GM10248 (cell line): Measurements from ENCODE around the gene PRKD2.

ENCODE experiments used
- CTCF ChIA-PET: fragments of 300-600 bp; sonication (Branson Sonifier 250); formaldehyde crosslinking; extraction: SDS; loops from one replicate; lab custom pipeline; 2021; ENCODE audit warnings: antibody characterized with exemption; lab: Yijun Ruan, JAX
- POLR2A ChIA-PET: fragments of 350-650 bp; sonication (Branson Sonifier 250); formaldehyde crosslinking; extraction: SDS; loops from one replicate; lab custom pipeline; 2020; ENCODE audit warnings: antibody characterized with exemption; lab: Yijun Ruan, JAX
- DNase-seq: peaks from one replicate; pipeline ENCODE4 v3.0.0; 2012; ENCODE audit errors: extremely low spot score
- CTCF ChIP-seq: IDR thresholded peaks from 2 replicates; pipeline ENCODE4 v1.5.1; 2012; ENCODE audit warnings: mild to moderate bottlenecking, low read depth; ENCODE audit errors: extremely low read depth, missing control alignments, control extremely low read depth

PRKD2 gene

GRCh38 chr19:46693760-46694159, 23.2 kb downstream of the PRKD2 start:
- DNase-seq, result no peak
- TF ChIP-seq CTCF, result no peak
- ChIA-PET POLR2A (no interaction called here), CTCF (interaction anchor here (1.4 to 5.6 kb wide), 2 partner anchors 11 to 36 kb away, joined by 7 to 39 read pairs; no protein-coding TSS in a partner anchor)

GRCh38 chr19:46692918-46693722, 23.8 kb downstream of the PRKD2 start:
- ChIA-PET POLR2A (no interaction called here), CTCF (interaction anchor here (1.4 to 5.6 kb wide), 2 partner anchors 11 to 37 kb away, joined by 7 to 39 read pairs; no protein-coding TSS in a partner anchor)
- TF ChIP-seq CTCF, result no peak
- no peak for DNase-seq

- ChIA-PET POLR2A (interaction anchor here (0.6 kb wide), 1 partner anchor 14 kb away, joined by 3 read pairs; no protein-coding TSS in a partner anchor), CTCF (interaction anchor here (1.0 to 2.6 kb wide), 4 partner anchors 11 to 149 kb away, joined by 3 to 13 read pairs (median 3); partner anchors contain the start of gene DACT3)
- TF ChIP-seq CTCF, result no peak
- no peak for DNase-seq
Measured at GRCh38 chr19:46691948-46692347, 25.0 kb downstream of the PRKD2 start.

- no peak for DNase-seq
- TF ChIP-seq CTCF, result no peak
- POLR2A ChIA-PET, result interaction anchor here (0.5 to 0.6 kb wide), 2 partner anchors 14 to 302 kb away, joined by 3 to 5 read pairs; no protein-coding TSS in a partner anchor
- CTCF ChIA-PET, result interaction anchor here (1.0 to 2.6 kb wide), 5 partner anchors 12 to 149 kb away, joined by 3 to 13 read pairs (median 3); partner anchors contain the start of gene DACT3
Measured at GRCh38 chr19:46691104-46691503, 25.8 kb downstream of the PRKD2 start.

GRCh38 chr19:46689358-46689757, 27.6 kb downstream of the PRKD2 start:
- no peak for TF ChIP-seq CTCF
- CTCF ChIA-PET, result interaction anchor here (0.7 to 3.3 kb wide), 6 partner anchors 8 to 52 kb away, joined by 3 to 19 read pairs (median 6); no protein-coding TSS in a partner anchor

GRCh38 chr19:46687438-46688145, 29.3 kb downstream of the PRKD2 start:
- POLR2A ChIA-PET, result interaction anchor here (0.6 kb wide), 1 partner anchor 166 kb away, joined by 7 read pairs; no protein-coding TSS in a partner anchor
- DNase-seq, result no peak
- no peak for TF ChIP-seq CTCF
- CTCF ChIA-PET, result interaction anchor here (1.0 to 3.3 kb wide), 5 partner anchors 13 to 82 kb away, joined by 3 to 19 read pairs (median 4); no protein-coding TSS in a partner anchor

More at GRCh38 chr19:46689358-46689757, 27.6 kb downstream of the PRKD2 start:
- DNase-seq, result no peak
- POLR2A ChIA-PET, result no interaction called here
